GM10266 (cell line): ENCODE measurements around the gene RPL7L1.
"Not testable (repeated sequence)": the region's sequence is repeated elsewhere in the genome, so short reads cannot be mapped to it uniquely, and the experiment has no call there.

Experiments used
- DNase-seq: peaks from one replicate; pipeline ENCODE4 v3.0.0; 2012; ENCODE audit errors: extremely low spot score
- TF ChIP-seq, protein P1 (sequence below): IDR thresholded peaks from 2 replicates; pipeline ENCODE4 v1.5.1; 2012; ENCODE audit warnings: mild to moderate bottlenecking, low read depth; ENCODE audit not compliant: control insufficient read depth, insufficient read depth; ENCODE audit errors: missing control alignments

Gene RPL7L1

GRCh38 chr6:42891199-42891722, 11.8 kb downstream of the RPL7L1 start:
- no peak for DNase-seq
- TF ChIP-seq, protein P1, sequence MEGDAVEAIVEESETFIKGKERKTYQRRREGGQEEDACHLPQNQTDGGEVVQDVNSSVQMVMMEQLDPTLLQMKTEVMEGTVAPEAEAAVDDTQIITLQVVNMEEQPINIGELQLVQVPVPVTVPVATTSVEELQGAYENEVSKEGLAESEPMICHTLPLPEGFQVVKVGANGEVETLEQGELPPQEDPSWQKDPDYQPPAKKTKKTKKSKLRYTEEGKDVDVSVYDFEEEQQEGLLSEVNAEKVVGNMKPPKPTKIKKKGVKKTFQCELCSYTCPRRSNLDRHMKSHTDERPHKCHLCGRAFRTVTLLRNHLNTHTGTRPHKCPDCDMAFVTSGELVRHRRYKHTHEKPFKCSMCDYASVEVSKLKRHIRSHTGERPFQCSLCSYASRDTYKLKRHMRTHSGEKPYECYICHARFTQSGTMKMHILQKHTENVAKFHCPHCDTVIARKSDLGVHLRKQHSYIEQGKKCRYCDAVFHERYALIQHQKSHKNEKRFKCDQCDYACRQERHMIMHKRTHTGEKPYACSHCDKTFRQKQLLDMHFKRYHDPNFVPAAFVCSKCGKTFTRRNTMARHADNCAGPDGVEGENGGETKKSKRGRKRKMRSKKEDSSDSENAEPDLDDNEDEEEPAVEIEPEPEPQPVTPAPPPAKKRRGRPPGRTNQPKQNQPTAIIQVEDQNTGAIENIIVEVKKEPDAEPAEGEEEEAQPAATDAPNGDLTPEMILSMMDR, result no peak

GRCh38 chr6:42894041-42894828, 14.8 kb downstream of the RPL7L1 start:
- not testable (repeated sequence) for DNase-seq

- no peak for DNase-seq
- TF ChIP-seq, protein P1, result no peak
These were observed 16.8 kb downstream of the RPL7L1 start for GRCh38 chr6:42896178-42896719.

- no peak for DNase-seq
- TF ChIP-seq, protein P1, result peak; percentile 70
These were observed 19.5 kb downstream of the RPL7L1 start for GRCh38 chr6:42898891-42899361.

DNA sequence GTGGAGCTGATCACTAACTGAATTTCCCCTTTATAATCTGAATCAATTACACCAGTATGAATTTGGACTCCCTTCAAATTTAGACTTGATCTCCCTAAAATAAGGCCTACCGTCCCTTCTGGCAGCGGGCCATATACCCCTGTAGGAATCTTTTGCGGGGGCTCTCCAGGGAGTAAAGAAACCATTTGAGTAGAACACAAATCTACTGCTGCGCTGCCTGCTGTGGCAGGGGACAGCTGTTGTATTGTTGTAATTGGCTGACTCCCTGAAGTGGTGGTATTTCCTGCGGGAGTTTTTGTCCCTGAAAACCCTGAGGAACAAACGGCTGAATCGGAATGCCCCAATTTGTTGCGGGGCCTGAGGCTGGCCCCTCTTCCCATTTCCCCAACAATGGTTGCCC, 20.5 kb downstream of the RPL7L1 start:
- DNase-seq, result no peak
- TF ChIP-seq, protein P1, result no peak

GRCh38 chr6:42901538-42901957, 22.1 kb downstream of the RPL7L1 start:
- TF ChIP-seq, protein P1, result peak; percentile 94
- DNase-seq, result peak; percentile 62

DNA sequence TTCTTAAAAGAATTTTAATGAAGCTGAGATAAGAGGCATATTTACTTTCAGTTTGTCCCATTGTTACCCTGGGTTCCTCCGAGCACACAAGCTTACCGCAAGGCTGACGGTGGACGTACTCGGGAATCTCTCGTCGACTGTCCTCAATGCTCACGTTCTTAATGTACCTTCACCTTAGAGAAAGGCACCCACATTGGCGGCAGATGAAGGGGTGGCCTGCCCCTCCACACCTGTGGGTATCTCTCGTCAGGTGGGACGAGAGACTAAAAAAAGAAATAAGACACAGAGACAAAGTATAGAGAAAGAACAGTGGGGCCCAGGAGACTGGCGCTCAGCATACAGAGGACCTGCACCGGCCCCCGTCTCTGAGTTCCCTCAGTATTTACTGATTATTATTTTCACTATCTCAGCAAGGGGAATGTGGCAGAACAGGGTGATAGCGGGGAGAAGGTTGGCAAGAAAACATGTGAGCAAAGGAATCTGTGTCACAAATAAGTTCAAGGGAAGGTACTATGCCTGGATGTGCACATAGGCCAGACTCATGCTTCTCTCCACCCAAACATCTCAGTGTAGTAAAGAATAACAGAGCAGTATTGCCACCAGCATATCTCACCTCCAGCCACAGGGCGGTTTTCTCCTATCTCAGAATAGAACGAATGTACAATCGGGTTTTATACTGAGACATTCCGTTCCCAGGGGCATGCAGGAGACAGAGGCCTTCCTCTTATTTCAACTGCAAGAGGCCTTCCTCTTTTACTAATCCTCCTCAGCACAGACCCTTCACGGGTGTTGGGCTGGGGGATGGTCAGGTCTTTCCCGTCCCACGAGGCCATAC, 23.2 kb downstream of the RPL7L1 start:
- DNase-seq, result not testable (repeated sequence)
